Measurements from ENCODE around the gene FOXK1. TPM values are rescaled to one million over a fixed set of nuclear protein-coding genes. Genes with fewer than 3 reads are reported as not detected.

Gene FOXK1
- total and polyA plus RNA-seq, 2 of the 13 experiments (the other 11 are each of a cell fraction or from before 2014, with no cell fraction given): 4.6 to 8.8 TPM

GRCh38 chr7:4726566-4726965 lies 44.5 kb downstream of the FOXK1 start:
- Histone ChIP-seq H3K4me3 (replicated peaks in 1 of 3; ENCODE audit: insufficient read depth in 1 of 3, low read depth in 2 of 3, low read length in 3 of 3) (no peak overlapping the region), H3K27ac (ENCODE audit: extremely low read length, insufficient read depth, low read length) (no peak overlapping the region), H3K4me2 (ENCODE audit: low read depth, low read length) (no peak overlapping the region), H3K27me3 (ENCODE audit: control insufficient read depth in 1 of 2, insufficient read depth in 2 of 2, low read length in 2 of 2) (no peaks in the 10 kb centered on the region), H3K9ac (ENCODE audit: insufficient read depth, low read depth, low read length) (no peak overlapping the region), H3K36me3 (replicated peaks in 1 of 2; ENCODE audit: control insufficient read depth in 1 of 2, insufficient read depth in 2 of 2, low read length in 2 of 2) (peaks cover 9 to 29% of the 10 kb centered on the region in 2 experiments; a peak in 4 of 5 replicates), H4K20me1 (ENCODE audit: insufficient read depth, low read length) (peaks cover 46% of the 10 kb centered on the region; the same call in 1 of the 2 replicates), H3K4me1 (ENCODE audit: insufficient read depth, low read length) (peaks cover 28% of the 10 kb centered on the region), H3K9me3 (ENCODE audit: low read length) (no peaks in the 10 kb centered on the region), H2AFZ (ENCODE audit: low read length) (no peak overlapping the region), H3K79me2 (ENCODE audit: insufficient read depth, low read length) (peaks cover 68% of the 10 kb centered on the region)
- no peak for TF ChIP-seq ERF (CRISPR knock-in tag; IDR thresholded peaks at IDR 0.05)
- no peak for TF ChIP-seq ZNF775 (CRISPR knock-in tag; IDR thresholded peaks at IDR 0.05; ENCODE audit: borderline replicate concordance)
- TF ChIP-seq ZFAT (CRISPR knock-in tag; conservative IDR thresholded peaks at IDR 0.05): no peak
- TF ChIP-seq NFE2L1 (CRISPR knock-in tag; IDR thresholded peaks at IDR 0.05; ENCODE audit: borderline replicate concordance): no peak
- no peak for TF ChIP-seq ZNF556 (CRISPR knock-in tag; IDR thresholded peaks at IDR 0.05; ENCODE audit: borderline replicate concordance)
- no peak for TF ChIP-seq ZNF749 (CRISPR knock-in tag; IDR thresholded peaks at IDR 0.05; ENCODE audit: borderline replicate concordance)
- no peak for TF ChIP-seq JUN (CRISPR knock-in tag; IDR thresholded peaks at IDR 0.05)
- TF ChIP-seq ZNF552 (CRISPR knock-in tag; IDR thresholded peaks at IDR 0.05; ENCODE audit: borderline replicate concordance): no peak
- no peak for TF ChIP-seq XRCC5 (optimal IDR thresholded peaks at IDR 0.05; ENCODE audit: low read length)
- TF ChIP-seq FOXO1 (CRISPR knock-in tag; IDR thresholded peaks at IDR 0.05): no peak
- no peak for TF ChIP-seq HNRNPLL (IDR thresholded peaks at IDR 0.05; ENCODE audit: low read depth, low read length, poor library complexity, severe bottlenecking)
- TF ChIP-seq ZBTB25 (CRISPR knock-in tag; IDR thresholded peaks at IDR 0.05): no peak
- no peak for TF ChIP-seq ZFP82 (CRISPR knock-in tag; IDR thresholded peaks at IDR 0.05; ENCODE audit: borderline replicate concordance)
- no peak for TF ChIP-seq ZNF274 (CRISPR knock-in tag; IDR thresholded peaks at IDR 0.05)
- TF ChIP-seq KMT2A (CRISPR knock-in tag; IDR thresholded peaks at IDR 0.05): no peak
- no peak for TF ChIP-seq KAT2B (IDR thresholded peaks at IDR 0.05; ENCODE audit: borderline replicate concordance, low read depth, low read length)
- ATAC-seq (no peak), DNase-seq (ENCODE audit: low spot score) (no peak), FAIRE-seq (no peak)
- BruUV-seq (replicated peaks): no TSS peak
- ChIA-PET POLR2A (no interaction called here), CTCF (ENCODE audit: low intra/inter-chr PET ratio, low total read pairs) (no interaction called here)
- intact Hi-C loops (cut with micrococcal nuclease; ENCODE audit: unreplicated experiment) (no loop called here), in situ Hi-C loops (cut with HindIII; ENCODE audit: extremely low pct_ligation_motif_present, low pct_unique_long_range_greater_than_20kb) (no loop called here)
- 98% methylated on average over 9 of the region's 9 CpGs for WGBS (ENCODE audit: low lambda C conversion rate)

Data from HepG2 (cell line).